Body of pancreas (tissue), 4 donors: ENCODE results near the gene ADCK2. TPM values are rescaled to one million over a fixed set of nuclear protein-coding genes. Genes with fewer than 3 reads are reported as not detected.
"Not testable (repeated sequence)": the region's sequence is repeated elsewhere in the genome, so short reads cannot be mapped to it uniquely, and the experiment has no call there.

Source experiments
- ATAC-seq: fragments of 150-250 bp; one replicate; pipeline ENCODE4 v1.9.1; 2016
- DNase-seq, 4 donors: peaks; one replicate each; pipeline ENCODE4 v3.0.0-alpha.2; 2019
- H3K27ac ChIP-seq, 4 donors: fragments of 200-600 bp; sonication (generic); 1 replicate in 3 of 4; 2 replicates in 1 of 4; pipeline versions ENCODE4 v1.5.1 to v1.6.1; 2016 to 2019; ENCODE audit warnings: mild to moderate bottlenecking in 1 of 4, mixed read lengths in 1 of 4, moderate library complexity in 1 of 4
- H3K27me3 ChIP-seq, 2 donors: fragments of 200-600 bp; sonication (generic); one replicate each; pipeline ENCODE4 v1.6.0; 2016; ENCODE audit warnings: mild to moderate bottlenecking in 1 of 2
- H3K36me3 ChIP-seq, 2 donors: fragments of 200-600 bp; sonication (generic); replicated peaks in 1 of 2; 2 replicates each; pipeline ENCODE4 v1.5.1; 2016; ENCODE audit warnings: low read depth in 2 of 2; ENCODE audit not compliant: insufficient read depth in 1 of 2
- H3K4me1 ChIP-seq: fragments of 200-600 bp; sonication (generic); one replicate; pipeline ENCODE4 v1.6.0; 2016
- H3K4me3 ChIP-seq, 2 donors: fragments of 200-600 bp; sonication (generic); 1 replicate in 1 of 2; 2 replicates in 1 of 2; pipeline ENCODE4 v1.5.1; 2016 to 2019
- H3K9me3 ChIP-seq, 3 donors: fragments of 200-600 bp; sonication (generic); 1 replicate in 2 of 3; 2 replicates in 1 of 3; pipeline ENCODE4 v1.5.1; 2016
- POLR2A ChIP-seq, 3 donors: fragments of 450-650 bp; IDR thresholded peaks; one replicate each; pipeline ENCODE4 v1.6.1; 2016; ENCODE audit warnings: antibody characterized with exemption in 3 of 3, mild to moderate bottlenecking in 2 of 3
- WGBS, 2 donors: methylation state at CpG; one replicate each; pipeline ENCODE4 v1.1.5; 2017; 5-methylcytosine and 5-hydroxymethylcytosine counted together
- intact Hi-C: fragments of 100-400 bp; cut with DNase I; formaldehyde crosslinking; loops from one replicate; pipeline ENCODE4 v1.15.1; 2023
- total RNA-seq, 2 donors: library from RNA; depleted of rRNA; stranded (reverse); fragments of >200 nt; gene quantifications; one replicate each; pipeline ENCODE4 v1.1.0, GENCODE V29; 2016
- TF ChIP-seq, protein P1 (sequence below), 7 experiments: fragments of 450-650 bp in 4 of 7; fragments of 200-600 bp in 3 of 7; sonication (generic) in 3 of 7; IDR thresholded peaks; one replicate each; pipeline ENCODE4 v1.5.1; 2016 to 2019; ENCODE audit warnings: antibody characterized with exemption in 7 of 7

ADCK2 gene
- total RNA-seq, 2 donors from 2014 or later, result 16.1 to 21.1 TPM

GRCh38 chr7:140656548-140657515, 15.9 kb upstream of the ADCK2 start:
- Histone ChIP-seq H3K36me3 (no peaks in the 10 kb centered on the region), H3K4me3 (no peak overlapping the region), H3K9me3 (no peaks in the 10 kb centered on the region), H3K27me3 (no peaks in the 10 kb centered on the region), H3K27ac (peak overlapping the region; percentile 41 to 71 (median 68)), H3K4me1 (peaks cover 22% of the 10 kb centered on the region)
- TF ChIP-seq, protein P1, sequence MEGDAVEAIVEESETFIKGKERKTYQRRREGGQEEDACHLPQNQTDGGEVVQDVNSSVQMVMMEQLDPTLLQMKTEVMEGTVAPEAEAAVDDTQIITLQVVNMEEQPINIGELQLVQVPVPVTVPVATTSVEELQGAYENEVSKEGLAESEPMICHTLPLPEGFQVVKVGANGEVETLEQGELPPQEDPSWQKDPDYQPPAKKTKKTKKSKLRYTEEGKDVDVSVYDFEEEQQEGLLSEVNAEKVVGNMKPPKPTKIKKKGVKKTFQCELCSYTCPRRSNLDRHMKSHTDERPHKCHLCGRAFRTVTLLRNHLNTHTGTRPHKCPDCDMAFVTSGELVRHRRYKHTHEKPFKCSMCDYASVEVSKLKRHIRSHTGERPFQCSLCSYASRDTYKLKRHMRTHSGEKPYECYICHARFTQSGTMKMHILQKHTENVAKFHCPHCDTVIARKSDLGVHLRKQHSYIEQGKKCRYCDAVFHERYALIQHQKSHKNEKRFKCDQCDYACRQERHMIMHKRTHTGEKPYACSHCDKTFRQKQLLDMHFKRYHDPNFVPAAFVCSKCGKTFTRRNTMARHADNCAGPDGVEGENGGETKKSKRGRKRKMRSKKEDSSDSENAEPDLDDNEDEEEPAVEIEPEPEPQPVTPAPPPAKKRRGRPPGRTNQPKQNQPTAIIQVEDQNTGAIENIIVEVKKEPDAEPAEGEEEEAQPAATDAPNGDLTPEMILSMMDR (IDR thresholded peaks at IDR 0.05), result no peak
- TF ChIP-seq POLR2A (IDR thresholded peaks at IDR 0.05), result peak in 2 of 3 donors; percentile 23 to 41
- DNase-seq, result peak; percentile 68 to 87 (median 80)
- ATAC-seq, result peak; percentile 87
- WGBS, 2 donors, result 34 to 38% methylated on average over 11 of the region's 11 CpGs
- intact Hi-C loops, result no loop called here

GRCh38 chr7:140657891-140658290, 14.9 kb upstream of the ADCK2 start:
- WGBS, 2 donors, result 86 to 88% methylated on average over 9 of the region's 9 CpGs
- H3K27me3 ChIP-seq, result no peaks in the 10 kb centered on the region
- no peaks in the 10 kb centered on the region for H3K9me3 ChIP-seq
- TF ChIP-seq, protein P1 (IDR thresholded peaks at IDR 0.05), result no peak
- no peak for TF ChIP-seq POLR2A (IDR thresholded peaks at IDR 0.05)
- H3K4me1 ChIP-seq, result peaks cover 22% of the 10 kb centered on the region
- no peak for DNase-seq
- H3K36me3 ChIP-seq, result no peaks in the 10 kb centered on the region
- no peak overlapping the region for H3K27ac ChIP-seq
- no peak for ATAC-seq
- intact Hi-C loops, result no loop called here
- no peak overlapping the region for H3K4me3 ChIP-seq

DNA sequence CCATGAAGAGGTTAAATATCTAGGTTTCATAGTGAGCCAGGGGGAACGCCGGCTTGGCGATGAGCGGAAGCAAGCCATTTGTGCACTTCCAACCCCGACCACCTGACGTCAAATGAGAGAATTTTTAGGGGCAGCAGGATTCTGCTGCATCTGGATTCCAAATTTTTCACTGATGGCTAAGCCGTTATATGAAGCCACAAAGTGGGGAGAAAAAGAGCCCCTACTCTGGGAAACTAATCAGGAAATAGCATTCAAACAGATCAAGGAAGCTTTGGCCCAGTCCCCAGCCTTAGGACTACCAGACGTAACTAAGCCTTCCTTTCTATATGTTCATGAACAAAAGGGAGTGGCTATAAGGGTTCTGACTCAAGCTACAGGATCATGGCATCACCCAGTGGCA, 12.9 kb upstream of the ADCK2 start:
- DNase-seq (no peak), ATAC-seq (no peak)
- intact Hi-C loops, result no loop called here
- no peak for TF ChIP-seq POLR2A (IDR thresholded peaks at IDR 0.05)
- Histone ChIP-seq H3K4me1 (peaks cover 14% of the 10 kb centered on the region), H3K9me3 (no peaks in the 10 kb centered on the region), H3K36me3 (no peaks in the 10 kb centered on the region), H3K27ac (no peak overlapping the region), H3K27me3 (no peaks in the 10 kb centered on the region), H3K4me3 (no peak overlapping the region)
- 39 to 67% methylated on average over 8 of the region's 8 CpGs for WGBS, 2 donors

DNA sequence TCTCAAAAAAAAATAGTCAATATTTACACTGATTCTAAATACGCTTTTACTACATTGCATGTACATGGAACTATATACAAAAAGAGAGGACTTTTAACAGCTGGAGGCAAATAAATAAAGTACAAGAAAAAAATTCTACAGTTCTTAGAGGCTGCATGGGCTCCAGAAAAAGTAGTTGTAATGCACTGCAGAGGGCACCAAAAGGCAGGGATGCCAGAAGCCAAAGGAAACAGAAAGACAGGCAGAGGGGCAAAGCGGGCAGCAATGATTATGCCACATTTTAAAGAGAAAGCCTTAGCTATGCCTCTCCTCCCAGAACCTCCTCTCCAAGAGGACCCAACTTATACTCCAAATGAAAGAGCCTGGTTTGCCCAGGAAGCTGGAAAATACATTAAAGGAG, 11.6 kb upstream of the ADCK2 start:
- 21 to 30% methylated on average over 2 of the region's 2 CpGs for WGBS, 2 donors
- Histone ChIP-seq H3K27me3 (no peaks in the 10 kb centered on the region), H3K9me3 (no peaks in the 10 kb centered on the region), H3K4me3 (no peak overlapping the region), H3K4me1 (peaks cover 12% of the 10 kb centered on the region), H3K27ac (no peak overlapping the region), H3K36me3 (no peaks in the 10 kb centered on the region)
- DNase-seq, result peak in 1 of 4 donors; percentile 25
- TF ChIP-seq POLR2A (IDR thresholded peaks at IDR 0.05), result no peak
- TF ChIP-seq, protein P1 (IDR thresholded peaks at IDR 0.05), result peak in 3 of 7 experiments; percentile 9 to 25 (median 17)
- ATAC-seq, result no peak
- intact Hi-C loops, result no loop called here

- H3K4me1 ChIP-seq, H3K4me3 ChIP-seq, H3K9me3 ChIP-seq, DNase-seq, ATAC-seq, H3K27ac ChIP-seq, H3K36me3 ChIP-seq, intact Hi-C loops, H3K27me3 ChIP-seq: not testable (repeated sequence)
- WGBS, 2 donors, result 94 to 96% methylated on average over 2 of the region's 2 CpGs
Observed at GRCh38 chr7:140662938-140663337, 9.8 kb upstream of the ADCK2 start.
